GM12891 (cell line): ENCODE measurements around the gene OR6C4.
"Not testable (repeated sequence)": the region's sequence is repeated elsewhere in the genome, so short reads cannot be mapped to it uniquely, and the experiment has no call there.

Experiments used
- PAX5 ChIP-seq: IDR thresholded peaks from 2 replicates; pipeline ENCODE4 v1.6.1; 2011; ENCODE audit warnings: low read length, moderate library complexity, mild to moderate bottlenecking; ENCODE audit not compliant: insufficient read depth, severe bottlenecking
- POLR2A ChIP-seq: IDR thresholded peaks from 2 replicates; pipeline ENCODE4 v1.6.1; 2011; ENCODE audit warnings: low read depth, low read length, control low read depth
- POLR2AphosphoS5 ChIP-seq: IDR thresholded peaks from 2 replicates; pipeline ENCODE4 v1.6.1; 2011; ENCODE audit warnings: low read depth, low read length, control low read depth
- POU2F2 ChIP-seq: IDR thresholded peaks from 2 replicates; pipeline ENCODE4 v1.6.1; 2011; ENCODE audit warnings: low read depth, mild to moderate bottlenecking, control low read depth, low read length, moderate library complexity
- SPI1 ChIP-seq: IDR thresholded peaks from 2 replicates; pipeline ENCODE4 v1.6.1; 2011; ENCODE audit warnings: low read depth, low read length, control low read depth
- TAF1 ChIP-seq: IDR thresholded peaks from 2 replicates; pipeline ENCODE4 v1.6.1; 2011; ENCODE audit warnings: low read depth, low read length, control low read depth

GRCh38 chr12:55570689-55571088 is 21.3 kb downstream of the OR6C4 start:
- TF ChIP-seq POLR2AphosphoS5, POLR2A, TAF1, PAX5, SPI1, POU2F2: not testable (repeated sequence)
